Omental fat pad (tissue), 4 donors: ENCODE measurements around the gene CAMK2B. TPM values are rescaled to one million over a fixed set of nuclear protein-coding genes. Genes with fewer than 3 reads are reported as not detected.
"Not testable (repeated sequence)": the region's sequence is repeated elsewhere in the genome, so short reads cannot be mapped to it uniquely, and the experiment has no call there.

Experiments used
- ATAC-seq: fragments of 150-250 bp; one replicate; pipeline ENCODE4 v1.9.1; 2016; ENCODE audit warnings: mild to moderate bottlenecking, moderate library complexity; ENCODE audit not compliant: low FRiP score
- DNase-seq: peaks from one replicate; pipeline ENCODE4 v3.0.0-alpha.2; 2019; ENCODE audit warnings: low spot score
- total RNA-seq, 4 donors: library from RNA; depleted of rRNA; stranded (reverse); fragments of >200 nt; gene quantifications; one replicate each; pipeline ENCODE4 v1.1.0, GENCODE V29; 2016
- TF ChIP-seq, protein P1 (sequence below), 3 donors: fragments of 450-650 bp; IDR thresholded peaks; one replicate each; pipeline ENCODE4 v1.5.1; 2016 to 2017; ENCODE audit warnings: antibody characterized with exemption in 3 of 3, mild to moderate bottlenecking in 3 of 3, moderate library complexity in 2 of 3

The CAMK2B gene
- total RNA-seq, 4 donors from 2014 or later = 0.48 TPM; not detected in 3

DNA sequence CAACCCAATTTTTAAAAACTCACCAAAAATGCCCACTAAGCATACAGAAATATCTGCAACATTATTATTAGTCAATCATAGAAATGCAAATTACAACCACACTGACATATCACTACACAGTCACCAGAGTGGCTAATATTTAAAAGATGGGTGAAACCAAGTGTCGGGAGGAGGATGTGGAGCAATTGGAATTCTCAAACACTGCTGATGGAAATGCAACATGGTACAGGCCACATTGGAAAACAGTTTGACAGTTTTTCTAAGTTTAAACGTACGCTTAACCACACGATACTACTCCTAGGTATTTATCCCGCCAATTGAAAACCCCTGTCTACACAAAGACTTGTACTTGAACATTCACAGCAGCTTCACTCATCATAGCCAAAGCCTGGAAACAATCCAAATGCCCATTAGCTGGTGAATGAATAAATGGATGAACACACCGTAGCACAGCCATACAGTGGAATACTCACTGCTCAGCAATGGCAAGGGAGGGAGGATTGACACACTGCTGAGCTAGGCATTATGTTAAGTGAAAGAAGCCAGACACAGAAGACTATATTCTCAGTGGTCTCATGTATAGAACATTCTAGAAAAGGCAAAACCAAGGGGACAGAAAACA lies 152.5 kb downstream of the CAMK2B start:
- ATAC-seq (no peak), DNase-seq (no peak)
- TF ChIP-seq, protein P1, sequence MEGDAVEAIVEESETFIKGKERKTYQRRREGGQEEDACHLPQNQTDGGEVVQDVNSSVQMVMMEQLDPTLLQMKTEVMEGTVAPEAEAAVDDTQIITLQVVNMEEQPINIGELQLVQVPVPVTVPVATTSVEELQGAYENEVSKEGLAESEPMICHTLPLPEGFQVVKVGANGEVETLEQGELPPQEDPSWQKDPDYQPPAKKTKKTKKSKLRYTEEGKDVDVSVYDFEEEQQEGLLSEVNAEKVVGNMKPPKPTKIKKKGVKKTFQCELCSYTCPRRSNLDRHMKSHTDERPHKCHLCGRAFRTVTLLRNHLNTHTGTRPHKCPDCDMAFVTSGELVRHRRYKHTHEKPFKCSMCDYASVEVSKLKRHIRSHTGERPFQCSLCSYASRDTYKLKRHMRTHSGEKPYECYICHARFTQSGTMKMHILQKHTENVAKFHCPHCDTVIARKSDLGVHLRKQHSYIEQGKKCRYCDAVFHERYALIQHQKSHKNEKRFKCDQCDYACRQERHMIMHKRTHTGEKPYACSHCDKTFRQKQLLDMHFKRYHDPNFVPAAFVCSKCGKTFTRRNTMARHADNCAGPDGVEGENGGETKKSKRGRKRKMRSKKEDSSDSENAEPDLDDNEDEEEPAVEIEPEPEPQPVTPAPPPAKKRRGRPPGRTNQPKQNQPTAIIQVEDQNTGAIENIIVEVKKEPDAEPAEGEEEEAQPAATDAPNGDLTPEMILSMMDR (IDR thresholded peaks at IDR 0.05) = no peak

DNA sequence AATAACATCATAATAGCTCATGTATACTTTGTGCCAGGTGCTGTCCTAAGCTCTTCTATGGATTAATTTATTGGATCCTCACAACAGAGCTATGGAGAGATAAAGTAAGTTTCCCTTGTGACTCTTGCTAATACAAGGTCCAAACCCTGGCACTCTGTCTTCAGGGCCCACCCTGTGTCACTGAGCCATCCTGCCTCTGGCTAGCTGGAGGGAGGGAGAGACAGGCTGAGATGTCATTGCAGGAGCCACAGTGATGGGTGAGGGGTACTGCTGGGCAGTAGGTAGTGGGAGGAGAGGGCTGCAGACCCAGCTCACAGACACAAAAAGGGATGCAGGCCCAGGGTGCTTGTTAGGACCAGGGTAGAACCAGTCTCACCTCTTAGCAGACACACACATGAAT lies 153.0 kb downstream of the CAMK2B start:
- DNase-seq (no peak), ATAC-seq (no peak)
- TF ChIP-seq, protein P1 (IDR thresholded peaks at IDR 0.05) = no peak

DNA sequence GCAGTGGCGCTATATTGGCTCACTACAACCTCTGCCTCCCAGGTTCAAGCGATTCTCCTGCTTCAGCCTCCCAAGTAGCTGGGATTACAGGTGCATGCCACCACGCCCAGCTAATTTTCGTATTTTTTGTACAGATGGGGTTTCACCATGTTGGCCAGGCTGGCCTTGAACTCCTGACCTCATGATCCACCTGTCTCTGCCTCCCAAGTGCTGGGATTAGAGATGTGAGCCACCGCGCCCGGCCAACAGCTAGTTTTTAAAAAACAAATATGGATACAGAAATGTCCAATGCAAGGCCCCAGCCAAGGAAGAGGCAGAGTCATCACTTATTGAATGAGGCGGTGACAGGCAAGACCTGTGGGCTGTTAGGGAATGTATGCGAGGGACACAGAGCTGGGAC lies 153.5 kb downstream of the CAMK2B start:
- ATAC-seq, DNase-seq: not testable (repeated sequence)

DNA sequence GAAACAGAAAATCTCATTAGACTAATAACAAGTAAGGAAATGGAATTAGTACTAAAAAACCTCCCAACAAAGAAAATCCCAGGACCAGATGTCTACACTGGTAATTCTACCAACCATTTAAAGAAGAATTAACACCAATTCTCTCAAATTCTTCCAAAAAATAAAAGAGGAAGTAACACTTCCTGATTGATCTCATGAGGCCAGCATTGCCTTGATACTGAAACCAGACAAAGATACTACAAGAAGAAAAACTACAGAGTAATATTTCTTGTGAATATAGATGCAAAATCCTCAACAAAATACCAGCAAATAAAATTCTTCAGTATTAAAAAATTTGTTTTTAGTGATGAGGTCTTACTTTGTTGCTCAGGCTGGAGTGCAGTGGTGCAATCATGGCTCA lies 157.5 kb downstream of the CAMK2B start:
- ATAC-seq (no peak), DNase-seq (no peak)

More for the DNA sequence above, 157.5 kb downstream of the CAMK2B start:
- TF ChIP-seq, protein P1 (IDR thresholded peaks at IDR 0.05) = no peak

Other genes starting within 250 kb of the CAMK2B start
- 10 to 100 TPM; 10.0 to 43.5 (median 21.3) TPM for gene POLM, start 243.1 kb downstream of the CAMK2B start, total RNA-seq
- 100 to 1,000 TPM in 3 of 4 donors, 10 to 100 TPM in 1; 64.9 to 209 (median 163) TPM for gene AEBP1, start 221.2 kb downstream of the CAMK2B start, total RNA-seq
- gene POLD2, start 202.0 kb downstream of the CAMK2B start, total RNA-seq = 10 to 100 TPM; 41.9 to 71.3 (median 44.2) TPM
- gene MYL7, start 184.3 kb downstream of the CAMK2B start, total RNA-seq = not detected
- gene GCK, start 136.2 kb downstream of the CAMK2B start, total RNA-seq = 1 to 10 TPM in 2 of 4 donors, under 1 TPM in 2; 0.38 to 3.9 (median 1.1) TPM
- gene YKT6, start 124.6 kb downstream of the CAMK2B start, total RNA-seq = 10 to 100 TPM; 48.3 to 75.8 (median 54.4) TPM
- 10 to 100 TPM; 49.3 to 57.2 (median 56.3) TPM for gene NUDCD3, start 165.1 kb upstream of the CAMK2B start, total RNA-seq
- gene NPC1L1, start 215.7 kb upstream of the CAMK2B start, total RNA-seq = under 1 TPM; 0.24 to 0.65 (median 0.28) TPM
- 100 to 1,000 TPM in 1 of 4 donors, 10 to 100 TPM in 3; 43.0 to 104 (median 50.3) TPM for gene DDX56, start 248.3 kb upstream of the CAMK2B start, total RNA-seq